ENCODE measurements around the gene C11orf52. TPM values are rescaled to one million over a fixed set of nuclear protein-coding genes. Genes with fewer than 3 reads are reported as not detected.
A peak's percentile ranks its signal among the peaks of the same experiment; 100 is the strongest.

The C11orf52 gene
- total and polyA plus RNA-seq, 2 of the 4 experiments (the other 2 are of a cell fraction), result 0.90 to 1.1 TPM

DNA sequence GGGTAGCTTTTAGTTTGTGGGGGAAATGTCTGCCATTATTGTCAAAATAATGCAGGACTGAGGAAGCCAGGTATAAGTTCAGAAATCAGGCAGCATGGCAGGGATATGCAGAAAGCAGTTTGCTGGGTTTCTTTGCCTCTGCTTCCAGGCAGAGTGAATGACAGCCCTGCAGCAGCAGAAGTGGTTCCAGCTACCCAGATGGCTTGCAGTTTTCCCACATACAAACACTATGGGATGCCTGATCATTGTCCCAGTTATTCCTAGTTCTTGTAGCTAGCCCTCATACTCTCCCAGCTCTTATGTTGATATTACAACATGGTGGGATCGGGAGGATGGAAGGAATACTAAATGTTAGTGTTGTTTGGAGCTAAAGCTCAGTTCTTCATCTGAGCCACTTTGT is 15.6 kb downstream of the C11orf52 start:
- H3K4me1 ChIP-seq (ENCODE audit: control insufficient read depth, insufficient read depth, low read length), result peaks cover 29% of the 10 kb centered on the region
- peaks cover 9 to 23% of the 10 kb centered on the region in 2 experiments; a peak in 3 of 4 replicates for H3K79me1 ChIP-seq (ENCODE audit: low read depth in 1 of 2, low read length in 2 of 2)
- H2BK120ac ChIP-seq (ENCODE audit: low read depth, low read length), result no peak overlapping the region
- DNase-seq, result no peak
- H3K4ac ChIP-seq (ENCODE audit: low read depth, low read length), result peak overlapping the region; percentile 24; the same call in 1 of the 2 replicates
- H2AFZ ChIP-seq (replicated peaks; ENCODE audit: low read length, poor library complexity), result peak overlapping the region; percentile 33
- no peak overlapping the region for H3K9ac ChIP-seq (ENCODE audit: low read depth, low read length)
- no peak overlapping the region for H4K8ac ChIP-seq (ENCODE audit: low read depth in 2 of 2, low read length in 2 of 2)
- ChIA-PET POLR2A (ENCODE audit: unreplicated experiment) (no interaction called here), CTCF (interaction anchor here (1.1 to 1.9 kb wide), 4 partner anchors 10 to 63 kb away, joined by 3 to 11 read pairs (median 6); no protein-coding TSS in a partner anchor)
- in situ Hi-C loops (cut with MboI; ENCODE audit: low sequenced_read_pairs) (no loop called here), dilution Hi-C loops (cut with HindIII; ENCODE audit: low sequenced_read_pairs, unreplicated experiment) (no loop called here), intact Hi-C loops (cut with micrococcal nuclease) (loop anchor here (5.0 kb wide), 2 partner anchors 148 to 343 kb away; no protein-coding TSS in a partner anchor)
- H3K4me2 ChIP-seq (ENCODE audit: low read depth, low read length), result no peak overlapping the region
- no peak overlapping the region for H2BK20ac ChIP-seq (ENCODE audit: low read depth, low read length)
- H2BK5ac ChIP-seq (ENCODE audit: low read depth, low read length, poor library complexity, severe bottlenecking), result no peak overlapping the region
- no peak overlapping the region for H3K18ac ChIP-seq (ENCODE audit: low read depth, low read length)
- no peak overlapping the region for H4K91ac ChIP-seq (ENCODE audit: insufficient read depth, low read depth, low read length)
- no peak overlapping the region for H2BK15ac ChIP-seq (ENCODE audit: low read depth, low read length)
- no peak overlapping the region for H3K27ac ChIP-seq (ENCODE audit: insufficient read depth, low read length)
- H3K27me3 ChIP-seq (ENCODE audit: control insufficient read depth, insufficient read depth, low read length), result no peaks in the 10 kb centered on the region
- peak overlapping the region; percentile 25; the same call in 1 of the 2 replicates for H3K23ac ChIP-seq (ENCODE audit: low read depth, low read length)
- H3K36me3 ChIP-seq (ENCODE audit: control insufficient read depth, insufficient read depth, low read length), result no peaks in the 10 kb centered on the region
- H3K14ac ChIP-seq (replicated peaks; ENCODE audit: low read depth, low read length), result no peak overlapping the region
- H4K5ac ChIP-seq (ENCODE audit: low read depth, low read length), result no peak overlapping the region
- no peak for ATAC-seq (ENCODE audit: low read depth)
- no peaks in the 10 kb centered on the region for H3K9me3 ChIP-seq (ENCODE audit: control insufficient read depth, insufficient read depth, low read length)
- no peaks in the 10 kb centered on the region for H4K20me1 ChIP-seq (ENCODE audit: insufficient read depth, low read length)
- peaks cover 21% of the 10 kb centered on the region for H3K9me1 ChIP-seq (ENCODE audit: insufficient read depth, low read length)
- no peak overlapping the region; the same call in 1 of the 2 replicates for H3K56ac ChIP-seq (ENCODE audit: extremely low read depth, insufficient read depth, low read length)
- WGBS, 2 experiments (ENCODE audit: extremely low coverage in 2 of 2, insufficient read length in 1 of 2), result no CpG with 5 or more reads among the region's 1 CpG
- H2AK9ac ChIP-seq (replicated peaks; ENCODE audit: low read depth, low read length, poor library complexity), result no peak overlapping the region
- no peak overlapping the region for H3K4me3 ChIP-seq (ENCODE audit: insufficient read depth, low read depth, low read length)
- BruUV-seq (replicated peaks), result no TSS peak
- H2AK5ac ChIP-seq (ENCODE audit: low read depth, low read length), result no peak overlapping the region
- TF ChIP-seq, protein P1, sequence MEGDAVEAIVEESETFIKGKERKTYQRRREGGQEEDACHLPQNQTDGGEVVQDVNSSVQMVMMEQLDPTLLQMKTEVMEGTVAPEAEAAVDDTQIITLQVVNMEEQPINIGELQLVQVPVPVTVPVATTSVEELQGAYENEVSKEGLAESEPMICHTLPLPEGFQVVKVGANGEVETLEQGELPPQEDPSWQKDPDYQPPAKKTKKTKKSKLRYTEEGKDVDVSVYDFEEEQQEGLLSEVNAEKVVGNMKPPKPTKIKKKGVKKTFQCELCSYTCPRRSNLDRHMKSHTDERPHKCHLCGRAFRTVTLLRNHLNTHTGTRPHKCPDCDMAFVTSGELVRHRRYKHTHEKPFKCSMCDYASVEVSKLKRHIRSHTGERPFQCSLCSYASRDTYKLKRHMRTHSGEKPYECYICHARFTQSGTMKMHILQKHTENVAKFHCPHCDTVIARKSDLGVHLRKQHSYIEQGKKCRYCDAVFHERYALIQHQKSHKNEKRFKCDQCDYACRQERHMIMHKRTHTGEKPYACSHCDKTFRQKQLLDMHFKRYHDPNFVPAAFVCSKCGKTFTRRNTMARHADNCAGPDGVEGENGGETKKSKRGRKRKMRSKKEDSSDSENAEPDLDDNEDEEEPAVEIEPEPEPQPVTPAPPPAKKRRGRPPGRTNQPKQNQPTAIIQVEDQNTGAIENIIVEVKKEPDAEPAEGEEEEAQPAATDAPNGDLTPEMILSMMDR (conservative IDR thresholded peaks at IDR 0.05; ENCODE audit: low read depth, low read length), result no peak
- TF ChIP-seq, protein P2, sequence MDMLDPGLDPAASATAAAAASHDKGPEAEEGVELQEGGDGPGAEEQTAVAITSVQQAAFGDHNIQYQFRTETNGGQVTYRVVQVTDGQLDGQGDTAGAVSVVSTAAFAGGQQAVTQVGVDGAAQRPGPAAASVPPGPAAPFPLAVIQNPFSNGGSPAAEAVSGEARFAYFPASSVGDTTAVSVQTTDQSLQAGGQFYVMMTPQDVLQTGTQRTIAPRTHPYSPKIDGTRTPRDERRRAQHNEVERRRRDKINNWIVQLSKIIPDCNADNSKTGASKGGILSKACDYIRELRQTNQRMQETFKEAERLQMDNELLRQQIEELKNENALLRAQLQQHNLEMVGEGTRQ (IDR thresholded peaks at IDR 0.05; ENCODE audit: low read depth, low read length), result no peak
- no peak for TF ChIP-seq MAZ (IDR thresholded peaks at IDR 0.05; ENCODE audit: borderline replicate concordance, low read depth, low read length)
- no peak for TF ChIP-seq NFE2L2 (IDR thresholded peaks at IDR 0.05; ENCODE audit: low read depth, low read length)
- TF ChIP-seq, protein P3, sequence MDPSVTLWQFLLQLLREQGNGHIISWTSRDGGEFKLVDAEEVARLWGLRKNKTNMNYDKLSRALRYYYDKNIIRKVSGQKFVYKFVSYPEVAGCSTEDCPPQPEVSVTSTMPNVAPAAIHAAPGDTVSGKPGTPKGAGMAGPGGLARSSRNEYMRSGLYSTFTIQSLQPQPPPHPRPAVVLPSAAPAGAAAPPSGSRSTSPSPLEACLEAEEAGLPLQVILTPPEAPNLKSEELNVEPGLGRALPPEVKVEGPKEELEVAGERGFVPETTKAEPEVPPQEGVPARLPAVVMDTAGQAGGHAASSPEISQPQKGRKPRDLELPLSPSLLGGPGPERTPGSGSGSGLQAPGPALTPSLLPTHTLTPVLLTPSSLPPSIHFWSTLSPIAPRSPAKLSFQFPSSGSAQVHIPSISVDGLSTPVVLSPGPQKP (IDR thresholded peaks at IDR 0.05; ENCODE audit: borderline replicate concordance, low read depth, low read length), result no peak
- TF ChIP-seq RFX5 (IDR thresholded peaks at IDR 0.05; ENCODE audit: low read depth, low read length), result no peak
- no peak for TF ChIP-seq SMC3 (IDR thresholded peaks at IDR 0.05; ENCODE audit: low read depth, low read length)
- TF ChIP-seq RCOR1 (IDR thresholded peaks at IDR 0.05; ENCODE audit: insufficient replicate concordance, low read length), result no peak
- TF ChIP-seq MXI1 (IDR thresholded peaks at IDR 0.05; ENCODE audit: borderline replicate concordance, low read depth, low read length), result no peak
- no peak for TF ChIP-seq CHD1 (IDR thresholded peaks at IDR 0.05; ENCODE audit: low read depth, low read length)
- TF ChIP-seq POLR2A (IDR thresholded peaks at IDR 0.05; ENCODE audit: low read depth, low read length), result no peak
- no peak for TF ChIP-seq CEBPB (IDR thresholded peaks at IDR 0.05; ENCODE audit: low read depth, low read length)
- TF ChIP-seq RAD21 (IDR thresholded peaks at IDR 0.05; ENCODE audit: low read length), result no peak
